ENCODE measurements around the gene CTNNA3. TPM values are rescaled to one million over a fixed set of nuclear protein-coding genes. Genes with fewer than 3 reads are reported as not detected.

CTNNA3 gene
- total RNA-seq, 1 donor from 2014 or later: not detected

GRCh38 chr10:66329147-66329546, 1366.8 kb downstream of the CTNNA3 start:
- Mint-ChIP-seq H3K4me1 (ENCODE audit: low read depth) (no peaks in the 10 kb centered on the region), H3K27me3 (ENCODE audit: low read depth) (no peaks in the 10 kb centered on the region), H3K9me3 (peaks cover 7% of the 10 kb centered on the region), H3K27ac (no peak overlapping the region), H3K36me3 (ENCODE audit: low read depth) (no peaks in the 10 kb centered on the region), H3K4me3 (ENCODE audit: low read depth) (no peak overlapping the region)
- DNase-seq (ENCODE audit: low spot score): no peak
- intact Hi-C loops (cut with micrococcal nuclease): no loop called here

- intact Hi-C loops (cut with micrococcal nuclease): no loop called here
- Mint-ChIP-seq H3K4me1 (ENCODE audit: low read depth) (no peaks in the 10 kb centered on the region), H3K9me3 (no peaks in the 10 kb centered on the region), H3K27ac (no peak overlapping the region), H3K27me3 (ENCODE audit: low read depth) (no peaks in the 10 kb centered on the region), H3K36me3 (ENCODE audit: low read depth) (no peaks in the 10 kb centered on the region), H3K4me3 (ENCODE audit: low read depth) (no peak overlapping the region)
- DNase-seq (ENCODE audit: low spot score): no peak
Observed at GRCh38 chr10:66326876-66327275, 1369.1 kb downstream of the CTNNA3 start.

- Mint-ChIP-seq H3K4me1 (ENCODE audit: low read depth) (no peaks in the 10 kb centered on the region), H3K4me3 (ENCODE audit: low read depth) (no peak overlapping the region), H3K27me3 (ENCODE audit: low read depth) (no peaks in the 10 kb centered on the region), H3K36me3 (ENCODE audit: low read depth) (no peaks in the 10 kb centered on the region), H3K27ac (no peak overlapping the region), H3K9me3 (no peaks in the 10 kb centered on the region)
- DNase-seq (ENCODE audit: low spot score): no peak
- intact Hi-C loops (cut with micrococcal nuclease): no loop called here
Observed at GRCh38 chr10:66322777-66323176, 1373.2 kb downstream of the CTNNA3 start.

GRCh38 chr10:66321723-66322665, 1374.0 kb downstream of the CTNNA3 start:
- Mint-ChIP-seq H3K4me1 (ENCODE audit: low read depth) (no peaks in the 10 kb centered on the region), H3K27me3 (ENCODE audit: low read depth) (no peaks in the 10 kb centered on the region), H3K27ac (no peak overlapping the region), H3K9me3 (no peaks in the 10 kb centered on the region), H3K4me3 (ENCODE audit: low read depth) (no peak overlapping the region), H3K36me3 (ENCODE audit: low read depth) (no peaks in the 10 kb centered on the region)
- intact Hi-C loops (cut with micrococcal nuclease): no loop called here
- no peak for DNase-seq (ENCODE audit: low spot score)

GRCh38 chr10:66318761-66319160, 1377.2 kb downstream of the CTNNA3 start:
- intact Hi-C loops (cut with micrococcal nuclease): no loop called here
- Mint-ChIP-seq H3K36me3 (ENCODE audit: low read depth) (no peaks in the 10 kb centered on the region), H3K27ac (no peak overlapping the region), H3K9me3 (no peaks in the 10 kb centered on the region), H3K4me1 (ENCODE audit: low read depth) (no peaks in the 10 kb centered on the region), H3K4me3 (ENCODE audit: low read depth) (no peak overlapping the region), H3K27me3 (ENCODE audit: low read depth) (no peaks in the 10 kb centered on the region)
- DNase-seq (ENCODE audit: low spot score): no peak

- H3K4me1 Mint-ChIP-seq (ENCODE audit: low read depth): no peaks in the 10 kb centered on the region
- H3K27ac Mint-ChIP-seq: no peak overlapping the region
- intact Hi-C loops (cut with micrococcal nuclease): no loop called here
- H3K9me3 Mint-ChIP-seq: no peaks in the 10 kb centered on the region
- DNase-seq (ENCODE audit: low spot score): no peak
- H3K4me3 Mint-ChIP-seq (ENCODE audit: low read depth): no peak overlapping the region
- no peaks in the 10 kb centered on the region for H3K27me3 Mint-ChIP-seq (ENCODE audit: low read depth)
- H3K36me3 Mint-ChIP-seq (ENCODE audit: low read depth): no peaks in the 10 kb centered on the region
Observed at GRCh38 chr10:66307826-66308225, 1388.2 kb downstream of the CTNNA3 start.

- DNase-seq (ENCODE audit: low spot score): no peak
- H3K36me3 Mint-ChIP-seq (ENCODE audit: low read depth): no peaks in the 10 kb centered on the region
- intact Hi-C loops (cut with micrococcal nuclease): no loop called here
- H3K27me3 Mint-ChIP-seq (ENCODE audit: low read depth): no peaks in the 10 kb centered on the region
- no peak overlapping the region for H3K27ac Mint-ChIP-seq
- no peak overlapping the region for H3K4me3 Mint-ChIP-seq (ENCODE audit: low read depth)
- H3K9me3 Mint-ChIP-seq: no peaks in the 10 kb centered on the region
- no peaks in the 10 kb centered on the region for H3K4me1 Mint-ChIP-seq (ENCODE audit: low read depth)
Observed at GRCh38 chr10:66301078-66301477, 1394.9 kb downstream of the CTNNA3 start.

GRCh38 chr10:66295602-66296001, 1400.4 kb downstream of the CTNNA3 start:
- no peaks in the 10 kb centered on the region for H3K4me1 Mint-ChIP-seq (ENCODE audit: low read depth)
- H3K27ac Mint-ChIP-seq: no peak overlapping the region
- H3K9me3 Mint-ChIP-seq: peaks cover 3% of the 10 kb centered on the region
- no peaks in the 10 kb centered on the region for H3K36me3 Mint-ChIP-seq (ENCODE audit: low read depth)
- no peak for DNase-seq (ENCODE audit: low spot score)
- intact Hi-C loops (cut with micrococcal nuclease): no loop called here
- no peak overlapping the region for H3K4me3 Mint-ChIP-seq (ENCODE audit: low read depth)
- no peaks in the 10 kb centered on the region for H3K27me3 Mint-ChIP-seq (ENCODE audit: low read depth)

- Mint-ChIP-seq H3K4me3 (ENCODE audit: low read depth) (no peak overlapping the region), H3K36me3 (ENCODE audit: low read depth) (no peaks in the 10 kb centered on the region)
Observed at GRCh38 chr10:66294538-66294937, 1401.5 kb downstream of the CTNNA3 start.

GRCh38 chr10:66292922-66293321, 1403.1 kb downstream of the CTNNA3 start:
- peaks cover 3% of the 10 kb centered on the region for H3K9me3 Mint-ChIP-seq
- no peak overlapping the region for H3K4me3 Mint-ChIP-seq (ENCODE audit: low read depth)
- DNase-seq (ENCODE audit: low spot score): no peak
- no peaks in the 10 kb centered on the region for H3K36me3 Mint-ChIP-seq (ENCODE audit: low read depth)
- no peaks in the 10 kb centered on the region for H3K27me3 Mint-ChIP-seq (ENCODE audit: low read depth)
- no peaks in the 10 kb centered on the region for H3K4me1 Mint-ChIP-seq (ENCODE audit: low read depth)
- intact Hi-C loops (cut with micrococcal nuclease): no loop called here
- H3K27ac Mint-ChIP-seq: no peak overlapping the region

More at GRCh38 chr10:66294538-66294937, 1401.5 kb downstream of the CTNNA3 start:
- Mint-ChIP-seq H3K27me3 (ENCODE audit: low read depth) (no peaks in the 10 kb centered on the region), H3K27ac (no peak overlapping the region), H3K9me3 (peaks cover 3% of the 10 kb centered on the region), H3K4me1 (ENCODE audit: low read depth) (no peaks in the 10 kb centered on the region)
- intact Hi-C loops (cut with micrococcal nuclease): no loop called here
- DNase-seq (ENCODE audit: low spot score): no peak

- Mint-ChIP-seq H3K4me1 (ENCODE audit: low read depth) (no peaks in the 10 kb centered on the region), H3K36me3 (ENCODE audit: low read depth) (no peaks in the 10 kb centered on the region), H3K9me3 (peaks cover 3% of the 10 kb centered on the region), H3K27ac (no peak overlapping the region), H3K27me3 (ENCODE audit: low read depth) (no peaks in the 10 kb centered on the region), H3K4me3 (ENCODE audit: low read depth) (no peak overlapping the region)
- DNase-seq (ENCODE audit: low spot score): no peak
- intact Hi-C loops (cut with micrococcal nuclease): no loop called here
Observed at GRCh38 chr10:66292456-66292855, 1403.5 kb downstream of the CTNNA3 start.

GRCh38 chr10:66291133-66291532, 1404.9 kb downstream of the CTNNA3 start:
- no peak overlapping the region for H3K27ac Mint-ChIP-seq

GRCh38 chr10:66284621-66285020, 1411.4 kb downstream of the CTNNA3 start:
- H3K36me3 Mint-ChIP-seq (ENCODE audit: low read depth): no peaks in the 10 kb centered on the region
- H3K27ac Mint-ChIP-seq: no peak overlapping the region
- no peak overlapping the region for H3K4me3 Mint-ChIP-seq (ENCODE audit: low read depth)
- intact Hi-C loops (cut with micrococcal nuclease): no loop called here
- no peak for DNase-seq (ENCODE audit: low spot score)
- no peaks in the 10 kb centered on the region for H3K9me3 Mint-ChIP-seq
- H3K27me3 Mint-ChIP-seq (ENCODE audit: low read depth): no peaks in the 10 kb centered on the region
- no peaks in the 10 kb centered on the region for H3K4me1 Mint-ChIP-seq (ENCODE audit: low read depth)

More at GRCh38 chr10:66291133-66291532, 1404.9 kb downstream of the CTNNA3 start:
- no peaks in the 10 kb centered on the region for H3K36me3 Mint-ChIP-seq (ENCODE audit: low read depth)
- peaks cover 3% of the 10 kb centered on the region for H3K9me3 Mint-ChIP-seq
- no peaks in the 10 kb centered on the region for H3K27me3 Mint-ChIP-seq (ENCODE audit: low read depth)
- DNase-seq (ENCODE audit: low spot score): no peak
- intact Hi-C loops (cut with micrococcal nuclease): no loop called here
- H3K4me3 Mint-ChIP-seq (ENCODE audit: low read depth): no peak overlapping the region
- no peaks in the 10 kb centered on the region for H3K4me1 Mint-ChIP-seq (ENCODE audit: low read depth)
